HCT116 (cell line): ENCODE data around the gene TMC2. TPM values are rescaled to one million over a fixed set of nuclear protein-coding genes. Genes with fewer than 3 reads are reported as not detected.

Experiments
- ATAC-seq: fragments of 200-7000 bp; cut with Tn5 transposase; 2 replicates; pipeline ENCODE4 v1.9.1; 2020; ENCODE audit warnings: mild to moderate bottlenecking, moderate library complexity
- BruUV-seq: library from RNA; stranded (reverse); fragments of 400-500 nt; replicated peaks from 2 replicates; lab custom pipeline; 2021; lab: Mats Ljungman, UMichigan
- CTCF ChIA-PET: fragments of 300-600 bp; sonication (Branson Sonifier 250); formaldehyde crosslinking; loops from one replicate; lab custom pipeline; 2021; ENCODE audit warnings: antibody characterized with exemption; lab: Charles Lee
- POLR2A ChIA-PET: fragments of 300-600, 350-600 bp; sonication (Branson Sonifier 250); formaldehyde crosslinking; loops from one replicate; lab custom pipeline; 2021; ENCODE audit warnings: antibody characterized with exemption; lab: Charles Lee
- RAD21 ChIA-PET, 2 experiments: fragments of 300-600 bp; sonication (Branson Sonifier 250); formaldehyde crosslinking; loops; one replicate each; lab custom pipeline; 2023; ENCODE audit warnings: low total read pairs in 2 of 2; ENCODE audit not compliant: uncharacterized antibody in 2 of 2, unreplicated experiment in 2 of 2, low non-redundant PET in 1 of 2; lab: Charles Lee
- DNase-seq: peaks from one replicate; pipeline ENCODE4 v3.0.0-alpha.2; 2010; ENCODE audit warnings: low read depth, low spot score
- H2AFZ ChIP-seq: fragments of 200-600 bp; shearing (Covaris generic), sonication (generic); 2 replicates; pipeline ENCODE4 v1.6.1; 2017; ENCODE audit warnings: low read depth, mixed run types, mixed read lengths, antibody characterized with exemption, low read length; ENCODE audit not compliant: poor library complexity, severe bottlenecking
- H3K27ac ChIP-seq: 2 replicates; pipeline ENCODE4 v1.5.1; 2012; ENCODE audit warnings: low read depth, low read length
- H3K27me3 ChIP-seq: fragments of 200-600 bp; sonication (generic); 2 replicates; pipeline ENCODE4 v1.6.1; 2016; ENCODE audit warnings: mixed run types, low read length, mixed read lengths; ENCODE audit not compliant: insufficient read depth
- H3K36me3 ChIP-seq, 2 experiments: fragments of 200-500 bp in 1 of 2; fragments of 200-600 bp in 1 of 2; sonication (Bioruptor generic) in 1 of 2; sonication (generic) in 1 of 2; 2 replicates each; pipeline versions ENCODE4 v1.5.1 to v1.6.1; 2014 to 2016; ENCODE audit warnings: low read length in 2 of 2, inconsistent platforms in 1 of 2, mixed read lengths in 1 of 2, mixed run types in 1 of 2; ENCODE audit not compliant: insufficient read depth in 2 of 2, control insufficient read depth in 1 of 2
- H3K4me1 ChIP-seq, 2 experiments: fragments of 200-600 bp in 1 of 2; sonication (generic) in 1 of 2; 2 replicates each; pipeline versions ENCODE4 v1.5.1 to v1.6.1; 2012 to 2017; ENCODE audit warnings: low read length in 2 of 2, inconsistent platforms in 1 of 2, mild to moderate bottlenecking in 1 of 2, mixed read lengths in 1 of 2, mixed run types in 1 of 2, moderate library complexity in 1 of 2; ENCODE audit not compliant: insufficient read depth in 2 of 2, control insufficient read depth in 1 of 2
- H3K4me2 ChIP-seq: fragments of 200-600 bp; sonication (generic); 2 replicates; pipeline ENCODE4 v1.6.1; 2017; ENCODE audit warnings: mixed run types, low read length, mixed read lengths
- H3K4me3 ChIP-seq, 2 experiments: fragments of 200-600 bp in 1 of 2; sonication (generic) in 1 of 2; replicated peaks in 1 of 2; 2 replicates each; pipeline ENCODE4 v1.5.1; 2011 to 2016; ENCODE audit warnings: low read length in 2 of 2, control low read depth in 1 of 2, low read depth in 1 of 2, mild to moderate bottlenecking in 1 of 2, mixed read lengths in 1 of 2, mixed run types in 1 of 2
- H3K79me2 ChIP-seq: fragments of 200-600 bp; sonication (generic); 2 replicates; pipeline ENCODE4 v1.6.1; 2017; ENCODE audit warnings: mild to moderate bottlenecking, mixed run types, low read length, moderate library complexity, mixed read lengths; ENCODE audit not compliant: insufficient read depth
- H3K9ac ChIP-seq: fragments of 200-600 bp; sonication (generic); 2 replicates; pipeline ENCODE4 v1.6.1; 2016; ENCODE audit warnings: low read length, mixed read lengths
- H3K9me2 ChIP-seq: fragments of 200-600 bp; sonication (generic), shearing (Covaris generic); 2 replicates; pipeline ENCODE4 v1.6.1; 2017; ENCODE audit warnings: mixed run types, mild to moderate bottlenecking, moderate library complexity; ENCODE audit not compliant: insufficient read depth
- H3K9me3 ChIP-seq, 2 experiments: fragments of 200-500 bp in 1 of 2; fragments of 200-600 bp in 1 of 2; sonication (Bioruptor generic) in 1 of 2; sonication (generic) in 1 of 2; 2 replicates each; pipeline ENCODE4 v1.6.1; 2014 to 2017; ENCODE audit warnings: low read length in 2 of 2, mixed read lengths in 2 of 2, inconsistent platforms in 1 of 2, low read depth in 1 of 2, mild to moderate bottlenecking in 1 of 2, mixed run types in 1 of 2, moderate library complexity in 1 of 2; ENCODE audit not compliant: control insufficient read depth in 1 of 2, insufficient read depth in 1 of 2
- H4K20me1 ChIP-seq: fragments of 200-600 bp; sonication (generic), shearing (Covaris generic); 2 replicates; pipeline ENCODE4 v1.6.1; 2017; ENCODE audit warnings: mixed run types, mild to moderate bottlenecking, moderate library complexity; ENCODE audit not compliant: insufficient read depth
- ATF3 ChIP-seq: IDR thresholded peaks from 2 replicates; pipeline ENCODE4 v1.6.1; 2012
- EZH2 ChIP-seq: fragments of 200-600 bp; sonication (generic); IDR thresholded peaks from 2 replicates; pipeline ENCODE4 v1.6.1; 2017; ENCODE audit warnings: antibody characterized with exemption, mixed run types
- EZH2phosphoT487 ChIP-seq: fragments of 200-600 bp; IDR thresholded peaks from 2 replicates; pipeline ENCODE4 v1.6.1; 2018; ENCODE audit warnings: antibody characterized with exemption, borderline replicate concordance
- JUND ChIP-seq: IDR thresholded peaks from 2 replicates; pipeline ENCODE4 v1.6.1; 2012
- RAD21 ChIP-seq: IDR thresholded peaks from 2 replicates; pipeline ENCODE4 v1.6.1; 2012; ENCODE audit warnings: low read depth, mild to moderate bottlenecking
- REST ChIP-seq: IDR thresholded peaks from 2 replicates; pipeline ENCODE4 v1.6.1; 2012; ENCODE audit warnings: low read depth
- SIN3A ChIP-seq: IDR thresholded peaks from 2 replicates; pipeline ENCODE4 v1.6.1; 2012; ENCODE audit warnings: low read depth
- TCF7L2 ChIP-seq: IDR thresholded peaks from 2 replicates; pipeline ENCODE4 v1.7.0; 2011; ENCODE audit warnings: borderline replicate concordance, inconsistent platforms; ENCODE audit not compliant: insufficient read depth, insufficient read length; ENCODE audit errors: extremely low read depth
- ZBTB33 ChIP-seq: IDR thresholded peaks from 2 replicates; pipeline ENCODE4 v1.6.1; 2011; ENCODE audit warnings: mild to moderate bottlenecking, low read length, moderate library complexity; ENCODE audit not compliant: insufficient replicate concordance; ENCODE audit errors: extremely low read depth
- ZFX ChIP-seq: fragments of 450-650 bp; IDR thresholded peaks from 2 replicates; pipeline ENCODE4 v1.6.1; 2017
- intact Hi-C: fragments of 100-400 bp; cut with micrococcal nuclease; formaldehyde crosslinking; loops from 2 replicates; pipeline ENCODE4 v1.10.0; 2022
- total RNA-seq: library from RNA; stranded (reverse); gene quantifications from one replicate; pipeline ENCODE4 v1.2.1, GENCODE V29; 2021; ENCODE audit not compliant: unreplicated experiment
- TF ChIP-seq, protein P1 (sequence below), 3 experiments: fragments of 200-600 bp in 1 of 3; sonication (generic) in 1 of 3; IDR thresholded peaks in 2 of 3; conservative IDR thresholded peaks in 1 of 3; 2 replicates each; pipeline ENCODE4 v1.5.1; 2012 to 2017; ENCODE audit warnings: low read depth in 2 of 3, low read length in 2 of 3, antibody characterized with exemption in 1 of 3, borderline replicate concordance in 1 of 3, control low read depth in 1 of 3, mild to moderate bottlenecking in 1 of 3, mixed read lengths in 1 of 3, mixed run types in 1 of 3, moderate library complexity in 1 of 3; ENCODE audit not compliant: insufficient read depth in 1 of 3

TMC2 gene
- total RNA-seq, 1 experiment from 2014 or later = not detected

- H3K27ac ChIP-seq = no peak overlapping the region
- BruUV-seq = no TSS peak
- no peaks in the 10 kb centered on the region for H4K20me1 ChIP-seq
- no peaks in the 10 kb centered on the region for H3K4me1 ChIP-seq
- DNase-seq (no peak), ATAC-seq (no peak)
- ChIA-PET CTCF (no interaction called here), RAD21 (no interaction called here), POLR2A (no interaction called here)
- H3K79me2 ChIP-seq = no peaks in the 10 kb centered on the region
- no peak overlapping the region for H3K4me3 ChIP-seq
- H3K36me3 ChIP-seq = no peaks in the 10 kb centered on the region
- H3K9me2 ChIP-seq = no peaks in the 10 kb centered on the region
- H3K4me2 ChIP-seq = no peak overlapping the region
- no peaks in the 10 kb centered on the region for H3K9me3 ChIP-seq
- no peak overlapping the region for H2AFZ ChIP-seq
- intact Hi-C loops = no loop called here
- no peak for TF ChIP-seq EZH2phosphoT487
- TF ChIP-seq EZH2 = no peak
- no peak for TF ChIP-seq ZFX
- no peak for TF ChIP-seq ATF3
- no peak for TF ChIP-seq TCF7L2
- H3K9ac ChIP-seq = no peak overlapping the region
- H3K27me3 ChIP-seq = peaks cover 11% of the 10 kb centered on the region; the same call in 1 of the 2 replicates
These were observed 5.6 kb downstream of the TMC2 start for GRCh38 chr20:2541940-2542339.

- POLR2A ChIA-PET = no interaction called here
- no TSS peak for BruUV-seq
These were observed 6.0 kb downstream of the TMC2 start for GRCh38 chr20:2542361-2542760.

More at GRCh38 chr20:2542361-2542760, 6.0 kb downstream of the TMC2 start:
- no peak overlapping the region for H2AFZ ChIP-seq
- H3K79me2 ChIP-seq = no peaks in the 10 kb centered on the region
- no peak for ATAC-seq
- H3K4me2 ChIP-seq = no peak overlapping the region
- H4K20me1 ChIP-seq = no peaks in the 10 kb centered on the region
- H3K36me3 ChIP-seq = no peaks in the 10 kb centered on the region
- no peak for DNase-seq
- peaks cover 15% of the 10 kb centered on the region; the same call in 1 of the 2 replicates for H3K27me3 ChIP-seq
- H3K4me3 ChIP-seq = no peak overlapping the region
- TF ChIP-seq, protein P1, sequence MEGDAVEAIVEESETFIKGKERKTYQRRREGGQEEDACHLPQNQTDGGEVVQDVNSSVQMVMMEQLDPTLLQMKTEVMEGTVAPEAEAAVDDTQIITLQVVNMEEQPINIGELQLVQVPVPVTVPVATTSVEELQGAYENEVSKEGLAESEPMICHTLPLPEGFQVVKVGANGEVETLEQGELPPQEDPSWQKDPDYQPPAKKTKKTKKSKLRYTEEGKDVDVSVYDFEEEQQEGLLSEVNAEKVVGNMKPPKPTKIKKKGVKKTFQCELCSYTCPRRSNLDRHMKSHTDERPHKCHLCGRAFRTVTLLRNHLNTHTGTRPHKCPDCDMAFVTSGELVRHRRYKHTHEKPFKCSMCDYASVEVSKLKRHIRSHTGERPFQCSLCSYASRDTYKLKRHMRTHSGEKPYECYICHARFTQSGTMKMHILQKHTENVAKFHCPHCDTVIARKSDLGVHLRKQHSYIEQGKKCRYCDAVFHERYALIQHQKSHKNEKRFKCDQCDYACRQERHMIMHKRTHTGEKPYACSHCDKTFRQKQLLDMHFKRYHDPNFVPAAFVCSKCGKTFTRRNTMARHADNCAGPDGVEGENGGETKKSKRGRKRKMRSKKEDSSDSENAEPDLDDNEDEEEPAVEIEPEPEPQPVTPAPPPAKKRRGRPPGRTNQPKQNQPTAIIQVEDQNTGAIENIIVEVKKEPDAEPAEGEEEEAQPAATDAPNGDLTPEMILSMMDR (IDR thresholded peaks at IDR 0.05 in 2 of 3, conservative IDR thresholded peaks at IDR 0.05 in 1 of 3; ENCODE audit: borderline replicate concordance in 1 of 3, insufficient read depth in 1 of 3, low read depth in 2 of 3, low read length in 2 of 3) = no peak
- TF ChIP-seq SIN3A (no peak), RAD21 (no peak), EZH2phosphoT487 (no peak), ZBTB33 (no peak), REST (no peak), TCF7L2 (no peak), JUND (no peak)
- H3K4me1 ChIP-seq = no peaks in the 10 kb centered on the region
- H3K27ac ChIP-seq = no peak overlapping the region
- CTCF ChIA-PET = no interaction called here
- no peak overlapping the region for H3K9ac ChIP-seq
- H3K9me3 ChIP-seq = no peaks in the 10 kb centered on the region
- intact Hi-C loops = no loop called here
- RAD21 ChIA-PET = no interaction called here
- no peaks in the 10 kb centered on the region for H3K9me2 ChIP-seq
